ENCODE results near the gene AGAP1.

AGAP1 gene

DNA sequence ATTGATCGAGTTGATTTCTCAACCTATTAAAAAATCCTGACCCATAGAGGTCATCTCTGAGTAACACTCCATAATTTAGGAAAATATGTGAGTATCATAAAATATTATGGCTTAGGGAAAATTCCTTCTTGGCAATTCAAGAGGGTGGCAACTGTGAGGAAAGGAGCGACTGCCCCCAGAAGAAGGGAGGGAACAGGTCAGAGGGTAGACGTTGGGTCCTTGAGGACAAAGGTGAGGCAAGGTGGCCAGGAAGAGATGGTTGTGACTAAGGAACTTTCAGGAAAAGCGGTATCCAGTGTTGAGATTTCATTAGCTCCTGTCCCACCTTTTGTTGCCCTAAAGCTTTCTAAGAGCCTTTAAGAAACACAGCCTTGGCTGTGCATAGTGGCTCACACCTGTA is 10.5 kb upstream of the AGAP1 start:
- DNase-seq (ENCODE audit: insufficient read length, low spot score) (no peak), FAIRE-seq (no peak)
- TF ChIP-seq POU2F2 (IDR thresholded peaks at IDR 0.05; ENCODE audit: low read depth, low read length) (no peak), POLR2A (IDR thresholded peaks at IDR 0.05; ENCODE audit: low read depth, low read length) (no peak), TAF1 (IDR thresholded peaks at IDR 0.05; ENCODE audit: low read depth, low read length) (no peak), SPI1 (IDR thresholded peaks at IDR 0.05; ENCODE audit: low read depth, low read length) (no peak), PAX5 (IDR thresholded peaks at IDR 0.05; ENCODE audit: insufficient read depth, low read length, severe bottlenecking) (no peak), POLR2AphosphoS5 (IDR thresholded peaks at IDR 0.05; ENCODE audit: low read depth, low read length) (no peak)

GRCh38 chr2:235485362-235485761 is 8.5 kb upstream of the AGAP1 start:
- no peak for DNase-seq (ENCODE audit: insufficient read length, low spot score)
- TF ChIP-seq TAF1 (IDR thresholded peaks at IDR 0.05; ENCODE audit: low read depth, low read length), result no peak
- no peak for FAIRE-seq

- DNase-seq (ENCODE audit: insufficient read length, low spot score) (no peak), FAIRE-seq (no peak)
Observed at GRCh38 chr2:235486729-235487128, 7.1 kb upstream of the AGAP1 start.

GRCh38 chr2:235489897-235490296 is 3.9 kb upstream of the AGAP1 start:
- DNase-seq (ENCODE audit: insufficient read length, low spot score) (no peak), FAIRE-seq (no peak)
- TF ChIP-seq POLR2AphosphoS5 (IDR thresholded peaks at IDR 0.05; ENCODE audit: low read depth, low read length) (no peak), POU2F2 (IDR thresholded peaks at IDR 0.05; ENCODE audit: low read depth, low read length) (no peak), SPI1 (IDR thresholded peaks at IDR 0.05; ENCODE audit: low read depth, low read length) (no peak), PAX5 (IDR thresholded peaks at IDR 0.05; ENCODE audit: insufficient read depth, low read length, severe bottlenecking) (no peak), TAF1 (IDR thresholded peaks at IDR 0.05; ENCODE audit: low read depth, low read length) (no peak), POLR2A (IDR thresholded peaks at IDR 0.05; ENCODE audit: low read depth, low read length) (no peak)

More at GRCh38 chr2:235486729-235487128, 7.1 kb upstream of the AGAP1 start:
- TF ChIP-seq POU2F2 (IDR thresholded peaks at IDR 0.05; ENCODE audit: low read depth, low read length) (no peak), POLR2A (IDR thresholded peaks at IDR 0.05; ENCODE audit: low read depth, low read length) (no peak), SPI1 (IDR thresholded peaks at IDR 0.05; ENCODE audit: low read depth, low read length) (no peak), POLR2AphosphoS5 (IDR thresholded peaks at IDR 0.05; ENCODE audit: low read depth, low read length) (no peak), PAX5 (IDR thresholded peaks at IDR 0.05; ENCODE audit: insufficient read depth, low read length, severe bottlenecking) (no peak), TAF1 (IDR thresholded peaks at IDR 0.05; ENCODE audit: low read depth, low read length) (no peak)

DNA sequence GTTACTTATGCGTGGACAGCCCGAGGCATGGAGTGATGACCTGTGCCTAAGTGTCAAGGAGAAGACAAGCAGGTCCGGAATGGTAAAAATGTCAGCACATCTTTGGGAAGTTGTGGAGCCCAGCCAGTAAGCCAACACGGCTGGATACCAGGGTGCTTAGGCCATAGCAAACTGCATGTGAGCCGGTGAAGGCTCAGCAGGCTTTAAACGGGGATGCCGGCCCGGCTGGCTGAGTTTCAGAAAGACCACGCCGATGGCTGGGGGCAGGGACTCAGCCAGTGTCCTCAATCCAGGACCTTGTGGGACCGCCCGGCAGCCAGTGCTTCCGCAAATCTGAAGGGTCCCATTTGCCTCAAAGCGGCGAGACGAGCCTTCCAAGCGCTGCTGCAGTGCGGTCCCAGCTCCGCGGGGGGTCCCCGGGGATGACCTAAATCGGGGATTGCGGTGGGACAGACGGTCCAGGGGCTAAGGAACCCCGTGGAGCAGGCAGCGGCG is 946 bp upstream of the AGAP1 start:
- TF ChIP-seq POLR2AphosphoS5 (IDR thresholded peaks at IDR 0.05; ENCODE audit: low read depth, low read length) (no peak), PAX5 (IDR thresholded peaks at IDR 0.05; ENCODE audit: insufficient read depth, low read length, severe bottlenecking) (no peak), POU2F2 (IDR thresholded peaks at IDR 0.05; ENCODE audit: low read depth, low read length) (no peak), TAF1 (IDR thresholded peaks at IDR 0.05; ENCODE audit: low read depth, low read length) (no peak), POLR2A (IDR thresholded peaks at IDR 0.05; ENCODE audit: low read depth, low read length) (no peak), SPI1 (IDR thresholded peaks at IDR 0.05; ENCODE audit: low read depth, low read length) (no peak)
- DNase-seq (ENCODE audit: insufficient read length, low spot score) (no peak), FAIRE-seq (no peak)

DNA sequence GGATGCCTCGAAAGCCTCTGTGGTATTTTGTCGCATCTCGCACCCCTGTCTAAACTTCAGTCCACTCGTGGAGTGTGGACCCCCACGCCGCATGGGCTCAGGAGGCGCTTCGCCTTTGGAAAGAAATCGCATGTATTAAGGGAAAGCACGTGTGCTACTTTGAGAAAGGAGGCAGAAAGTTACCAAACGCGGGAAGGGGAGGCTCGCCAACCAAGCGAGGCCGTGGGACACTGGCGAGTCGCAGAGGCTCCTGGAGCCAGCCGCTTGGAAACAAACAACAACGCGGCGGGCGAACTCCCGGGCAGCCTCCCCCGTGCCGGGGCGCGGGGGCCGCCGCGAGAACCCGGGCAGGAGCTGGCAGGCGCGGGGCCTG is 455 bp upstream of the AGAP1 start:
- TF ChIP-seq PAX5 (IDR thresholded peaks at IDR 0.05; ENCODE audit: insufficient read depth, low read length, severe bottlenecking), result no peak
- no peak for TF ChIP-seq TAF1 (IDR thresholded peaks at IDR 0.05; ENCODE audit: low read depth, low read length)
- no peak for TF ChIP-seq SPI1 (IDR thresholded peaks at IDR 0.05; ENCODE audit: low read depth, low read length)
- TF ChIP-seq POU2F2 (IDR thresholded peaks at IDR 0.05; ENCODE audit: low read depth, low read length), result no peak
- no peak for TF ChIP-seq POLR2A (IDR thresholded peaks at IDR 0.05; ENCODE audit: low read depth, low read length)
- no peak for TF ChIP-seq POLR2AphosphoS5 (IDR thresholded peaks at IDR 0.05; ENCODE audit: low read depth, low read length)
- DNase-seq (ENCODE audit: insufficient read length, low spot score), result no peak
- no peak for FAIRE-seq

- TF ChIP-seq TAF1 (IDR thresholded peaks at IDR 0.05; ENCODE audit: low read depth, low read length), result no peak
- no peak for TF ChIP-seq POLR2AphosphoS5 (IDR thresholded peaks at IDR 0.05; ENCODE audit: low read depth, low read length)
- no peak for TF ChIP-seq SPI1 (IDR thresholded peaks at IDR 0.05; ENCODE audit: low read depth, low read length)
- no peak for TF ChIP-seq POU2F2 (IDR thresholded peaks at IDR 0.05; ENCODE audit: low read depth, low read length)
- TF ChIP-seq PAX5 (IDR thresholded peaks at IDR 0.05; ENCODE audit: insufficient read depth, low read length, severe bottlenecking), result no peak
- no peak for TF ChIP-seq POLR2A (IDR thresholded peaks at IDR 0.05; ENCODE audit: low read depth, low read length)
- DNase-seq (ENCODE audit: insufficient read length, low spot score), result no peak
- FAIRE-seq, result no peak
Observed at GRCh38 chr2:235494716-235495372, 1.0 kb downstream of the AGAP1 start.

- FAIRE-seq (no peak), DNase-seq (ENCODE audit: insufficient read length, low spot score) (no peak)
- no peak for TF ChIP-seq POU2F2 (IDR thresholded peaks at IDR 0.05; ENCODE audit: low read depth, low read length)
- no peak for TF ChIP-seq POLR2A (IDR thresholded peaks at IDR 0.05; ENCODE audit: low read depth, low read length)
- TF ChIP-seq SPI1 (IDR thresholded peaks at IDR 0.05; ENCODE audit: low read depth, low read length), result no peak
- TF ChIP-seq TAF1 (IDR thresholded peaks at IDR 0.05; ENCODE audit: low read depth, low read length), result no peak
- no peak for TF ChIP-seq POLR2AphosphoS5 (IDR thresholded peaks at IDR 0.05; ENCODE audit: low read depth, low read length)
- TF ChIP-seq PAX5 (IDR thresholded peaks at IDR 0.05; ENCODE audit: insufficient read depth, low read length, severe bottlenecking), result no peak
Observed at GRCh38 chr2:235495373-235496238, 1.8 kb downstream of the AGAP1 start.

DNA sequence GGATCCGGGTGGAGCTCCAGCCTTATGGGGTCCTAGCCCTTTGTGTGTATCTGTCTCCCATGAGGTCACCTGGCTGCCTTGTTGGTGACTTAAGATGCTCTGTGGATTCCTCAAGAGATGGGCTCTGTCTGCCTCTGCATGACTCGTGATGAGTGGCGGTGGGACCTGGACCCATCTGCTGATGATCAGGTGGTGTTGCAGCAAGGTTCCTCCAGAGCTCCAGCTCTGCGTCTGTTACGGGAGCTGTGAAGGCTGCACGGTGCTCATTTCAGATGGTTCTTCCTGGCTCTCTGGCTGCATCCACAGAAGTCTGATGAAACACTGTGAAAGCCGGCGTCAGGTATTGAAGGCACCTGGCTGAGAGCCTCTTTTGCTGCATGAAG is 2.4 kb downstream of the AGAP1 start:
- FAIRE-seq (no peak), DNase-seq (ENCODE audit: insufficient read length, low spot score) (no peak)
- no peak for TF ChIP-seq POU2F2 (IDR thresholded peaks at IDR 0.05; ENCODE audit: low read depth, low read length)
- TF ChIP-seq TAF1 (IDR thresholded peaks at IDR 0.05; ENCODE audit: low read depth, low read length), result no peak
- no peak for TF ChIP-seq PAX5 (IDR thresholded peaks at IDR 0.05; ENCODE audit: insufficient read depth, low read length, severe bottlenecking)
- TF ChIP-seq SPI1 (IDR thresholded peaks at IDR 0.05; ENCODE audit: low read depth, low read length), result no peak
- TF ChIP-seq POLR2AphosphoS5 (IDR thresholded peaks at IDR 0.05; ENCODE audit: low read depth, low read length), result no peak
- no peak for TF ChIP-seq POLR2A (IDR thresholded peaks at IDR 0.05; ENCODE audit: low read depth, low read length)
